SU-DHL-6 (cell line): Measurements from ENCODE around the gene SH3GLB1.
A peak's percentile ranks its signal among the peaks of the same experiment; 100 is the strongest.

Source experiments
- H2AFZ ChIP-seq: fragments of 200-600 bp; sonication (generic); 2 replicates; pipeline ENCODE4 v1.6.1; 2014; ENCODE audit warnings: low read depth, mild to moderate bottlenecking, moderate library complexity, mixed read lengths, antibody characterized with exemption, low read length; ENCODE audit not compliant: severe bottlenecking
- H3F3A ChIP-seq: fragments of 200-600 bp; shearing (Covaris generic); 2 replicates; pipeline ENCODE4 v1.6.0; 2016; ENCODE audit warnings: antibody characterized with exemption, mild to moderate bottlenecking; ENCODE audit not compliant: insufficient read depth
- H3K27ac ChIP-seq: fragments of 200-600 bp; sonication (generic); 2 replicates; pipeline ENCODE4 v1.5.1; 2016; ENCODE audit warnings: low read depth, mild to moderate bottlenecking, low read length, moderate library complexity, mixed read lengths
- H3K27me3 ChIP-seq: fragments of 200-600 bp; sonication (generic), shearing (Covaris generic); 2 replicates; pipeline ENCODE4 v1.6.0; 2014; ENCODE audit warnings: mild to moderate bottlenecking, low read length
- H3K36me3 ChIP-seq: fragments of 200-600 bp; sonication (generic); 2 replicates; pipeline ENCODE4 v1.6.1; 2014; ENCODE audit warnings: mild to moderate bottlenecking, low read length, mixed read lengths
- H3K4me2 ChIP-seq: fragments of 300-600, 200-600 bp; shearing (Covaris generic), sonication (generic); 2 replicates; pipeline ENCODE4 v1.6.0; 2014; ENCODE audit warnings: low read length, low read depth, mild to moderate bottlenecking; ENCODE audit not compliant: poor library complexity, severe bottlenecking
- H3K4me3 ChIP-seq: fragments of 200-600 bp; sonication (generic); 2 replicates; pipeline ENCODE4 v1.5.1; 2014; ENCODE audit warnings: antibody characterized with exemption, low read length, mild to moderate bottlenecking, mixed read lengths; ENCODE audit not compliant: insufficient read depth, poor library complexity, severe bottlenecking
- H3K79me2 ChIP-seq: fragments of 200-600 bp; sonication (generic); 2 replicates; pipeline ENCODE4 v1.6.1; 2014; ENCODE audit warnings: mild to moderate bottlenecking, low read length, moderate library complexity; ENCODE audit not compliant: insufficient read depth
- H3K9ac ChIP-seq: fragments of 200-600 bp; sonication (generic); 2 replicates; pipeline ENCODE4 v1.7.0; 2014; ENCODE audit warnings: mild to moderate bottlenecking, low read length
- H3K9me2 ChIP-seq: fragments of 200-600 bp; sonication (generic); replicated peaks from 2 replicates; pipeline ENCODE4 v1.6.1; 2014; ENCODE audit warnings: low read length; ENCODE audit not compliant: insufficient read depth
- H3K9me3 ChIP-seq: fragments of 200-600 bp; sonication (generic); 2 replicates; pipeline ENCODE4 v1.6.1; 2014; ENCODE audit warnings: low read length, mixed read lengths; ENCODE audit not compliant: insufficient read depth
- H4K20me1 ChIP-seq: fragments of 200-600 bp; sonication (generic); 2 replicates; pipeline ENCODE4 v1.6.1; 2014; ENCODE audit warnings: low read depth, mild to moderate bottlenecking, antibody characterized with exemption, low read length, moderate library complexity, mixed read lengths
- EZH2phosphoT487 ChIP-seq: fragments of 200-600 bp; sonication (generic), shearing (Covaris generic); conservative IDR thresholded peaks from 2 replicates; pipeline ENCODE4 v1.6.1; 2018; ENCODE audit warnings: mild to moderate bottlenecking, antibody characterized with exemption, low read length, moderate library complexity, mixed read lengths
- TF ChIP-seq, protein P1 (sequence below): fragments of 200-600 bp; sonication (generic); IDR thresholded peaks from one replicate; pipeline ENCODE4 v1.5.1; 2017; ENCODE audit warnings: antibody characterized with exemption, mild to moderate bottlenecking, low read length, moderate library complexity; ENCODE audit not compliant: insufficient read depth, poor library complexity, severe bottlenecking

SH3GLB1 gene

DNA sequence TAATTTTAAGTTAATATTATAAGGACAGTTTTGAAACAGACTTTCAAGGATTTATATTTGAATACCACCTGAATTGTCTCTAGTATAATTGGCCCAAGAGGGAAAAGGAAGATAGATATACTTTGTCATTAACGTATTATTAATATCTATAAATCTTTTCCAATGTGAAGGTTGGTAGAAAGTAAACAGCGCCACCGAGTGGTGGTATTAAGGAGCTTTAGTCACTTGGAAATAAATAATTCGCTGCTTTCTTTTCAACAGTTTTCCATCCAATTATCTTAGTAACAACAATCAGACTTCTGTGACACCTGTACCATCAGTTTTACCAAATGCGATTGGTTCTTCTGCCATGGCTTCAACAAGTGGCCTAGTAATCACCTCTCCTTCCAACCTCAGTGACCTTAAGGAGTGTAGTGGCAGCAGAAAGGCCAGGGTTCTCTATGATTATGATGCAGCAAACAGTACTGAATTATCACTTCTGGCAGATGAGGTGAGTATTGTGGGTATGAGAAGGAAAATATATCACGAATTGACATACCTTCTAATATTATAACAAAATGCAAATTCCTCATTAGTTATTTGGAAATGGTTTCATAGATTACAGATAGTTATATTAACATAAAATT, 37.7 kb downstream of the SH3GLB1 start:
- H3K4me3 ChIP-seq = no peak overlapping the region
- no peaks in the 10 kb centered on the region for H3K9me3 ChIP-seq
- TF ChIP-seq EZH2phosphoT487 = no peak
- TF ChIP-seq, protein P1, sequence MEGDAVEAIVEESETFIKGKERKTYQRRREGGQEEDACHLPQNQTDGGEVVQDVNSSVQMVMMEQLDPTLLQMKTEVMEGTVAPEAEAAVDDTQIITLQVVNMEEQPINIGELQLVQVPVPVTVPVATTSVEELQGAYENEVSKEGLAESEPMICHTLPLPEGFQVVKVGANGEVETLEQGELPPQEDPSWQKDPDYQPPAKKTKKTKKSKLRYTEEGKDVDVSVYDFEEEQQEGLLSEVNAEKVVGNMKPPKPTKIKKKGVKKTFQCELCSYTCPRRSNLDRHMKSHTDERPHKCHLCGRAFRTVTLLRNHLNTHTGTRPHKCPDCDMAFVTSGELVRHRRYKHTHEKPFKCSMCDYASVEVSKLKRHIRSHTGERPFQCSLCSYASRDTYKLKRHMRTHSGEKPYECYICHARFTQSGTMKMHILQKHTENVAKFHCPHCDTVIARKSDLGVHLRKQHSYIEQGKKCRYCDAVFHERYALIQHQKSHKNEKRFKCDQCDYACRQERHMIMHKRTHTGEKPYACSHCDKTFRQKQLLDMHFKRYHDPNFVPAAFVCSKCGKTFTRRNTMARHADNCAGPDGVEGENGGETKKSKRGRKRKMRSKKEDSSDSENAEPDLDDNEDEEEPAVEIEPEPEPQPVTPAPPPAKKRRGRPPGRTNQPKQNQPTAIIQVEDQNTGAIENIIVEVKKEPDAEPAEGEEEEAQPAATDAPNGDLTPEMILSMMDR = peak; percentile 59
- peaks cover 15% of the 10 kb centered on the region for H3F3A ChIP-seq
- H2AFZ ChIP-seq = no peak overlapping the region
- H3K27me3 ChIP-seq = no peaks in the 10 kb centered on the region
- H3K4me2 ChIP-seq = no peak overlapping the region
- peaks cover 18% of the 10 kb centered on the region; the same call in 1 of the 2 replicates for H3K36me3 ChIP-seq
- no peaks in the 10 kb centered on the region for H4K20me1 ChIP-seq
- no peaks in the 10 kb centered on the region for H3K9me2 ChIP-seq
- no peaks in the 10 kb centered on the region for H3K79me2 ChIP-seq
- no peak overlapping the region for H3K9ac ChIP-seq
- H3K27ac ChIP-seq = no peak overlapping the region

DNA sequence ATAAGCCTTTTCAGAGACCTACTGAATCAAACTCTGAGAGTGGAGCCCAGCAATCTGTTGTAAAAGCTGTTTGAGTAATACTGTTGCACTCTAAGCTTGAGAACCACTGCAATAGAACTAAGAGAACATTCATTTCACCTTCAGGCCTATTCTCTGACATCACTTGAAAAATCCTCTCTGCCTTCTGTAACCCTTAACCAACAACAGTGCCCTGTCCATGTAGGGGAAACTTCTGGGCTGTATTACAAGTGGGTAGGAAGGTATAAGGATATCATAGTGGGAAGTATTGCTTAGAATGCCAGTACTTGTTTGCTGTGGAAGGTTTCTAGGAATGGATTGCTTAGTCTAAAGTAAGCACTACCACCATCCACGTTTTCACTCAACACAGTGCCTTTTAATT, 42.9 kb downstream of the SH3GLB1 start:
- no peaks in the 10 kb centered on the region for H3K9me2 ChIP-seq
- no peaks in the 10 kb centered on the region for H4K20me1 ChIP-seq
- no peak overlapping the region for H2AFZ ChIP-seq
- H3K36me3 ChIP-seq = peaks cover 15% of the 10 kb centered on the region; the same call in 1 of the 2 replicates
- H3K4me3 ChIP-seq = no peak overlapping the region
- H3F3A ChIP-seq = no peaks in the 10 kb centered on the region
- H3K27me3 ChIP-seq = no peaks in the 10 kb centered on the region
- H3K79me2 ChIP-seq = no peaks in the 10 kb centered on the region
- H3K9ac ChIP-seq = no peak overlapping the region
- H3K9me3 ChIP-seq = no peaks in the 10 kb centered on the region
- TF ChIP-seq EZH2phosphoT487 = no peak
- TF ChIP-seq, protein P1 = no peak
- H3K27ac ChIP-seq = no peak overlapping the region
- H3K4me2 ChIP-seq = no peak overlapping the region

DNA sequence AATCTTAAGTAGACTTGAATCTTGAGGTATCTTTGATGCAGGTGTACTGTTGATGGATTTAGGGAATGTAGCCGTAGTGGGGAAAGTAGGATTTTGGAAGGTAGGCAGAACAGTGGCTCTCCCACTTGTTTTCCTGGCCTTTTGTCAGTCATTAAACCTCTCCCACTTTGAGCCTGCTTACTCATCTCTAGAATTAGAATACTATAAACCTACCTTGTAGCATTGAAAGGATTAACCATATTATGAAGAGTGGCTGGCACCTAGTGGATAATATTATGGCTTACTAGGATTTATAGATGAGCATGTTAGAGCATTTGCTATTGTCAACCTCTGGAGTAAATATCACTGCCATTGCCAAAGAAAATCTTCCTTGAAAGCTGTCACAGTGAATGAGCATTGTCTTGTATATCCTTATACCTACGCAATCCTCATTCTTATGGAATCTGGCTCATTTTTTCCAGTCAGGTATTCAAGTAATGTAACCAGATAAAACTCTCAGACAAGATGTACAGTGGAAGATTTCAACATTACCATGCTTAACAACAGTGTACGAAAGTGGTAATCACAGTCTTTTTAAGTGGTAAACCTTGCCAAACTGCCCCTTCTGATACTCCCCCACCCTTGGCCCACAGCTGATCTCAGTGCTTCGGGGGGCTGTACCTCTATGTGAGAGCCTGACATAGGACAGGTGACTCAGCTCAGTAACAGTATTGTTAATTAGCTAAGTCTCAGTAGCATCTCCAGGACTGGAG, 44.4 kb downstream of the SH3GLB1 start:
- TF ChIP-seq EZH2phosphoT487 = no peak
- TF ChIP-seq, protein P1 = no peak
- Histone ChIP-seq H3K36me3 (peaks cover 5% of the 10 kb centered on the region; the same call in 1 of the 2 replicates), H2AFZ (no peak overlapping the region), H3K9ac (no peak overlapping the region), H3K27ac (no peak overlapping the region), H3F3A (no peaks in the 10 kb centered on the region), H3K79me2 (no peaks in the 10 kb centered on the region), H3K9me2 (no peaks in the 10 kb centered on the region), H3K9me3 (no peaks in the 10 kb centered on the region), H3K27me3 (no peaks in the 10 kb centered on the region), H3K4me2 (no peak overlapping the region), H4K20me1 (no peaks in the 10 kb centered on the region), H3K4me3 (no peak overlapping the region)
